Measurements from ENCODE around the gene TAF7. TPM values are rescaled to one million over a fixed set of nuclear protein-coding genes. Genes with fewer than 3 reads are reported as not detected.
"Not testable (repeated sequence)": the region's sequence is repeated elsewhere in the genome, so short reads cannot be mapped to it uniquely, and the experiment has no call there.

The TAF7 gene
- total RNA-seq, 1 donor from 2014 or later, result 83.8 TPM

DNA sequence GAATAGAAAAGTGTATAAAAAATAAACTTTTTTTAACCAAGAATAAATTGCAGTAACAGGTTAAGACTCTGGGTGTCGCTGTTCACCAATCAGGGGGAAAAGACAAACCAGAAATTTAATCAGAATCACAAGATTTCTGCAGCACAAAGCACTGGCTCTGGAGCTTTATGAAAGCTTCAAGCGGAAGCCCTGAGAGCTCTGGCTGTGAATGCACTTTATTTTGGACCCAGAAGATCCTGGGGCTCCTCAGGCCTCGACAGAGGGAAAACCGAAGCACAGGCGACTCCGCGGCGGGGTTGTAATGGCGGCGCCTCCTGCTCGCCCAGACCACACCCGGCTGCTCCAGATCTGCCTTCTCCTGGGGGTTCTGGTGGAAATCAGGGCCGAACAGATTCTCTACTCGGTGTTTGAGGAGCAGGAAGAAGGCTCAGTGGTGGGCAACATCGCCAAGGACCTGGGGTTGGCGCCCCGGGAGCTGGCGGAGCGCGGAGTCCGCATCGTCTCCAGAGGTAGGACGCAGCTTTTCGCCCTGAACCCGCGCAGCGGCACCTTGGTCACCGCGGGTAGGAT is 34.4 kb upstream of the TAF7 start, which contains the start of gene PCDHGA4:
TSS of gene PCDHGA4 (plus strand) at position 122 of the 570 bp plus-strand sequence. CDS start at position 209, 87 bp downstream.
- peaks cover 1% of the 10 kb centered on the region for H3K4me1 Mint-ChIP-seq (ENCODE audit: unreplicated experiment)
- no peak for DNase-seq (ENCODE audit: extremely low spot score, unreplicated experiment)
- H3K27me3 Mint-ChIP-seq (ENCODE audit: unreplicated experiment), result no peaks in the 10 kb centered on the region
- peaks cover 35% of the 10 kb centered on the region for H3K9me3 Mint-ChIP-seq (ENCODE audit: unreplicated experiment)
- peaks cover 1% of the 10 kb centered on the region for H3K36me3 Mint-ChIP-seq (ENCODE audit: unreplicated experiment)
- H3K27ac Mint-ChIP-seq (ENCODE audit: unreplicated experiment), result no peak within 1 kb of the TSS
- no peak for TF ChIP-seq CTCF (IDR thresholded peaks at IDR 0.05)
- H3K4me3 Mint-ChIP-seq (ENCODE audit: unreplicated experiment), result no peak within 1 kb of the TSS

- peaks cover 1% of the 10 kb centered on the region for H3K36me3 Mint-ChIP-seq (ENCODE audit: unreplicated experiment)
- no peak for DNase-seq (ENCODE audit: extremely low spot score, unreplicated experiment)
- no peak for TF ChIP-seq CTCF (IDR thresholded peaks at IDR 0.05)
- no peak overlapping the region for H3K4me3 Mint-ChIP-seq (ENCODE audit: unreplicated experiment)
- peaks cover 28% of the 10 kb centered on the region for H3K9me3 Mint-ChIP-seq (ENCODE audit: unreplicated experiment)
- H3K27ac Mint-ChIP-seq (ENCODE audit: unreplicated experiment), result no peak overlapping the region
- H3K27me3 Mint-ChIP-seq (ENCODE audit: unreplicated experiment), result no peaks in the 10 kb centered on the region
- peaks cover 1% of the 10 kb centered on the region for H3K4me1 Mint-ChIP-seq (ENCODE audit: unreplicated experiment)
These were observed 31.0 kb upstream of the TAF7 start for GRCh38 chr5:141351591-141351990.

GRCh38 chr5:141349917-141350619 is 29.5 kb upstream of the TAF7 start, which contains the start of gene PCDHGB1:
TSS of gene PCDHGB1 (plus strand) at chr5:141350099. CDS start at chr5:141350261, 162 bp downstream.
- peaks cover 1% of the 10 kb centered on the region for H3K4me1 Mint-ChIP-seq (ENCODE audit: unreplicated experiment)
- no peak for DNase-seq (ENCODE audit: extremely low spot score, unreplicated experiment)
- peak; percentile 33 for TF ChIP-seq CTCF (IDR thresholded peaks at IDR 0.05)
- H3K27ac Mint-ChIP-seq (ENCODE audit: unreplicated experiment), result no peak within 1 kb of the TSS
- peaks cover 1% of the 10 kb centered on the region for H3K36me3 Mint-ChIP-seq (ENCODE audit: unreplicated experiment)
- H3K9me3 Mint-ChIP-seq (ENCODE audit: unreplicated experiment), result peaks cover 25% of the 10 kb centered on the region
- H3K4me3 Mint-ChIP-seq (ENCODE audit: unreplicated experiment), result no peak within 1 kb of the TSS
- H3K27me3 Mint-ChIP-seq (ENCODE audit: unreplicated experiment), result no peaks in the 10 kb centered on the region

GRCh38 chr5:141346017-141346416 is 25.4 kb upstream of the TAF7 start:
- DNase-seq (ENCODE audit: extremely low spot score, unreplicated experiment); H3K27ac Mint-ChIP-seq (ENCODE audit: unreplicated experiment); H3K4me3 Mint-ChIP-seq (ENCODE audit: unreplicated experiment): not testable (repeated sequence)

DNA sequence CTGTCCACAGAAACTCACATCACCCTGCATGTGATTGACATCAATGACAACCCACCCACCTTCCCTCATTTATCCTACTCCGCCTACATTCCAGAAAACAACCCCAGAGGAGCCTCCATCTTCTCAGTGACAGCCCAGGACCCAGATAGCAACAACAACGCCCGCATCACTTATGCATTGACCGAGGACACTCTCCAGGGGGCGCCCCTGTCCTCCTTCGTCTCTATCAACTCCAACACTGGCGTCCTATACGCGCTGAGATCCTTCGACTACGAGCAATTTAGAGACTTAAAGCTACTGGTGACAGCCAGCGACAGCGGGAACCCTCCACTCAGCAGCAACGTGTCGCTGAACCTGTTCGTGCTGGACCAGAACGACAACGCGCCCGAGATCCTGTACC is 24.7 kb upstream of the TAF7 start:
- no peak for TF ChIP-seq CTCF (IDR thresholded peaks at IDR 0.05)
- DNase-seq (ENCODE audit: extremely low spot score, unreplicated experiment), result no peak
- H3K27me3 Mint-ChIP-seq (ENCODE audit: unreplicated experiment), result no peaks in the 10 kb centered on the region
- H3K9me3 Mint-ChIP-seq (ENCODE audit: unreplicated experiment), result peaks cover 32% of the 10 kb centered on the region
- no peak overlapping the region for H3K4me3 Mint-ChIP-seq (ENCODE audit: unreplicated experiment)
- H3K4me1 Mint-ChIP-seq (ENCODE audit: unreplicated experiment), result peaks cover 1% of the 10 kb centered on the region
- H3K36me3 Mint-ChIP-seq (ENCODE audit: unreplicated experiment), result peaks cover 1% of the 10 kb centered on the region
- H3K27ac Mint-ChIP-seq (ENCODE audit: unreplicated experiment), result no peak overlapping the region

More at GRCh38 chr5:141346017-141346416, 25.4 kb upstream of the TAF7 start:
- H3K36me3 Mint-ChIP-seq (ENCODE audit: unreplicated experiment); H3K27me3 Mint-ChIP-seq (ENCODE audit: unreplicated experiment); H3K4me1 Mint-ChIP-seq (ENCODE audit: unreplicated experiment): not testable (repeated sequence)
- peaks cover 31% of the 10 kb centered on the region for H3K9me3 Mint-ChIP-seq (ENCODE audit: unreplicated experiment)
